ENCODE data around the gene CLEC4A.
A peak's percentile ranks its signal among the peaks of the same experiment; 100 is the strongest.
"Not testable (repeated sequence)": the region's sequence is repeated elsewhere in the genome, so short reads cannot be mapped to it uniquely, and the experiment has no call there.

The CLEC4A gene

GRCh38 chr12:8134398-8134930 lies 11.0 kb downstream of the CLEC4A start:
- DNase-seq: not testable (repeated sequence)

DNA sequence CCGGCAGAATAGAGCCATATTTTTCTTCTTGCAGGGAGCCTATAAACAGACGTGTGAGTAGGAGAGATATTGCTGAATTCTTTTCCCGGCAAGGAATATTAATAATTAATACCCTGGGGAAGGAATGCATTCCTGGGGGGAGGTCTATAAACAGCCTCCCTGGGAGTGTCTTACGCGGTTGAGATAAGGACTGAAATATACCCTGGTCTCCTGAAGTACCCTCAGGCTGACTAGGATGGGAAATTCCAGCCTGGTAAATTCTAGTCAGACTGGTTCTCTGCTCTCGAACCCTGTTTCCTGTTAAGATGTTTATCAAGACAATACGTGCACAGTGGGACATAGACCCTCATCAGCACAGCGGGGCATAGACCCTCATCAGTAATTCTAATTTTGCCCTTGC lies 18.2 kb downstream of the CLEC4A start:
- DNase-seq: not testable (repeated sequence)

DNA sequence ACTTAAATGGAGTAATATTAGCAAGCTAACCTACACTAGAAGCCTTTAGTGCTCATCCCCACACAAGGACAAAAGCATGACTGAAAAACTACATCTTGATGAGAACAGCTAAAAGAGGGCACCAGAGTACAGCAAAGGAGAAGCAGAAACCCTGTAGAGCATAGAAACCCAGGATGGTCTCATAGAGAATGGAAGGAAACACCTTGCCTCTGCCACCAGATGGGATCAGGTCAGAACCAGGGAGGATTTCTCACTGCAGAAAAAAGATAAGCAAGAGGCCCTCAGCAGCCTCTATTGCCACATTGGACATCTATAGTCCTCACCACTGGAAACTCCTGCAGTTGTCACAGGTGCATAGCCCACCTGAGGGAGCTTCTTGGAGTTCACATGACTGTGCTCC lies 19.8 kb downstream of the CLEC4A start:
- DNase-seq: no peak

GRCh38 chr12:8145754-8146441 lies 22.5 kb downstream of the CLEC4A start:
- no peak for DNase-seq

DNA sequence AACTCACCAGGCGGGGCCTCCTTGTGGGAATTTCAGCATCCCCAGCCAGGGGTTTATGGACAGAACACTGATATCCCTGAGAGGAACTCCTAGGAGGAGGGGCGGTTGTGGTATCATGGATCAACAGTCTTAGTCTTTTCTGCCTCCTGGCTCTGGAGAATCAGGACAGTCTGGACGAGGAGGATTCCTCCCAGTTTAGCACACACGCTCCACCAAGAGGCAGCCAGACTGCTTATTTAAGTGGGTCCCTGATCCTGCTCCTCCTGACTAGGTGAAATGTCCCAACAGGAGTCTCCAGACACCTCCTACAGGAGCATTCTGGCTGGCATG lies 23.0 kb downstream of the CLEC4A start:
- DNase-seq: no peak

- DNase-seq: no peak
Observed at GRCh38 chr12:8154526-8154925, 31.1 kb downstream of the CLEC4A start.

GRCh38 chr12:8156416-8156815 lies 33.0 kb downstream of the CLEC4A start:
- DNase-seq: no peak

DNA sequence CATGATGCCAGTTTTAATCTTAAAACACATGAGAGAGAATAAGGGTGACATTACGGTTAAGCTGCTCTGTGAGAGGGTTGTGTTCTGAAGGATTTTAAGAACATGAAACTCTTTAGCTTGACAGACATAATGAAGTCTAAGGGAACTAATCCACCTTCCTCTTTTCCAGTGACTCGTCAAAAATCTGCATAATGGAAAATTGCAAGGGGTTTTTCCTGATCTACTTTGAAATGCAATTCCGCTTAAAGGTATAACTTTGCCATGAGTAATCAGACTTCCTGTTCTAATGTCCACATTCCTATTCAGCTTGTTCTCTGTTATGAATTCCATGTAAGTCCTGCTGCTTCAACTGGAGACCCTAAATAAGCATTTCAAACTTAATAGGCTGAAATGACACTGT lies 33.4 kb downstream of the CLEC4A start, which contains the start of gene ZNF705A:
Gene ZNF705A (plus strand): TSS at position 171 of the 400 bp plus-strand sequence. CDS start 15,611 bp downstream, outside the sequence.
- DNase-seq: no peak

GRCh38 chr12:8157484-8158198 lies 34.2 kb downstream of the CLEC4A start:
- no peak for DNase-seq

GRCh38 chr12:8172911-8173310 lies 49.5 kb downstream of the CLEC4A start:
- DNase-seq: not testable (repeated sequence)

DNA sequence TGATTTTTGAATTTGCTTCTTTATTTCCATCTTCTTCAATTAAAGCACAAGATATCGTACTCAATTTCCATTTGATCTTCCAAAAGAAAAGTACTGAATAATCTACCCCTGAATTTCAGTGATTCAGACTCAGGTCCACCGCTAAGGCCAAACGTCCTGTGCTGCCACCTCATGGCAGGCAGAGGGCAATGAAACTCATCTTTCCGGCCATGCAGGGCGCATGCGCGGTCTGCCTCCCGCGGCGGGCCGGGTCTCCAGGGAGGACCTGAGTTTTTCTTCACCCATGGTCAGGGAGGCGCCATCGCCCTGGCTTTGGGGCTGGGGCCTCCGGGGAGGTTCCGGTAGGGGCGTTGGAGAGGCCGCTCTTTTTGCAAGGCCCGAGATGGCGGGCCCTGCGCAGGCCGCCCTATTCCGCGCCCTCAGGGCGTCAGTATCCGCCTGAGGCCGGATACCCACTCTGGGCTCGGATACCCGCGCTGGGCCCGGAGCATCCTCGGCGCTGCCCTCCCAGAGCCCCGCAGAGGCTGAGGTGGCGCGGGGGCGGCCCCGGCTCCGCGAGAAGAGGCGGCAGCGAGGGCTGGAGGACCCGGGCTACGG lies 56.7 kb downstream of the CLEC4A start:
- peak; percentile 12 for DNase-seq

- not testable (repeated sequence) for DNase-seq
Observed at GRCh38 chr12:8181271-8181670, 57.9 kb downstream of the CLEC4A start.

- not testable (repeated sequence) for DNase-seq
Observed at GRCh38 chr12:8182923-8183322, 59.5 kb downstream of the CLEC4A start.

DNA sequence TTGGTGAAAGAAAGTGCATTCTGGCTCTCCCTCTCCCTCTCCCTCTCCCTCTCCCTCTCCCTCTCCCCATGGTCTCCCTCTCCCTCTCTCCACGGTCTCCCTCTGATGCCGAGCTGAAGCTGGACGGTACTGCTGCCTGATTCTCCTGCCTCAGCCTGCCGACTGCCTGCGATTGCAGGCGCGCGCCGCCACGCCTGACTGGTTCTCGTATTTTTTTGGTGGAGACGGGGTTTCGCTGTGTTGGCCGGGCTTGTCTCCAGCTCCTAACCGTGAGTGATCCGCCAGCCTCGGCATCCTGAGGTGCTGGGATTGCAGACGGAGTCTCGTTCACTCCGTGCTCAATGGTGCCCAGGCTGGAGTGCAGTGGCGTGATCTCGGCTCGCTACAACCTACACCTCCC lies 59.9 kb downstream of the CLEC4A start:
- DNase-seq: not testable (repeated sequence)

GRCh38 chr12:8184206-8184605 lies 60.8 kb downstream of the CLEC4A start:
- DNase-seq: not testable (repeated sequence)

GRCh38 chr12:8188088-8188487 lies 64.7 kb downstream of the CLEC4A start:
- not testable (repeated sequence) for DNase-seq
